ENCODE data around the gene HNRNPM. TPM values are rescaled to one million over a fixed set of nuclear protein-coding genes. Genes with fewer than 3 reads are reported as not detected.

Gene HNRNPM
- total RNA-seq, 4 donors from 2014 or later, result 60.4 to 103 (median 79.7) TPM

DNA sequence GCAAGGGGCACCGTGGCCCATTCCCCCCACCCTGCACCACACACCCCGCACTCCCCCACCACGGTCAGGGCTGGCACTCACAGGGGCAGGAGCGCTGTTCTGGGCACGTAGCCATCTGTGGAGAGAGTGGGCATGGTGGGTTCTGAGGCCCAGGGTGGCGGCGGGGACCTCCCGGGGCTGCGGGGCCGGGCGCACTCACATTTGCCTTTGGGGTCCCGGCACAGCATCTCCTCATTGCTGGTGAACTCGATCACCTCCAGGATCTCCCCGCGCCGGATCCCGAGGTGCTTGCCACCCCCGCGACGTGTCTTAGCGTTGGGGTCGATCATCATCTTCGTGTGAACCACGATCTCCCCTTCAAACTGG lies 45.6 kb downstream of the HNRNPM start:
- intact Hi-C loops (cut with DNase I; ENCODE audit: low total_unique reads), result no loop called here
- 67 to 71% methylated on average over 19 to 24 of the region's 24 CpGs for WGBS, 2 donors
- no peak for TF ChIP-seq POLR2A (IDR thresholded peaks at IDR 0.05)
- TF ChIP-seq, protein P1, sequence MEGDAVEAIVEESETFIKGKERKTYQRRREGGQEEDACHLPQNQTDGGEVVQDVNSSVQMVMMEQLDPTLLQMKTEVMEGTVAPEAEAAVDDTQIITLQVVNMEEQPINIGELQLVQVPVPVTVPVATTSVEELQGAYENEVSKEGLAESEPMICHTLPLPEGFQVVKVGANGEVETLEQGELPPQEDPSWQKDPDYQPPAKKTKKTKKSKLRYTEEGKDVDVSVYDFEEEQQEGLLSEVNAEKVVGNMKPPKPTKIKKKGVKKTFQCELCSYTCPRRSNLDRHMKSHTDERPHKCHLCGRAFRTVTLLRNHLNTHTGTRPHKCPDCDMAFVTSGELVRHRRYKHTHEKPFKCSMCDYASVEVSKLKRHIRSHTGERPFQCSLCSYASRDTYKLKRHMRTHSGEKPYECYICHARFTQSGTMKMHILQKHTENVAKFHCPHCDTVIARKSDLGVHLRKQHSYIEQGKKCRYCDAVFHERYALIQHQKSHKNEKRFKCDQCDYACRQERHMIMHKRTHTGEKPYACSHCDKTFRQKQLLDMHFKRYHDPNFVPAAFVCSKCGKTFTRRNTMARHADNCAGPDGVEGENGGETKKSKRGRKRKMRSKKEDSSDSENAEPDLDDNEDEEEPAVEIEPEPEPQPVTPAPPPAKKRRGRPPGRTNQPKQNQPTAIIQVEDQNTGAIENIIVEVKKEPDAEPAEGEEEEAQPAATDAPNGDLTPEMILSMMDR (IDR thresholded peaks at IDR 0.05), result no peak
- no peak overlapping the region for H3K4me3 ChIP-seq (ENCODE audit: low read depth, poor library complexity, severe bottlenecking)
- no peak for DNase-seq (ENCODE audit: low spot score in 2 of 2)

DNA sequence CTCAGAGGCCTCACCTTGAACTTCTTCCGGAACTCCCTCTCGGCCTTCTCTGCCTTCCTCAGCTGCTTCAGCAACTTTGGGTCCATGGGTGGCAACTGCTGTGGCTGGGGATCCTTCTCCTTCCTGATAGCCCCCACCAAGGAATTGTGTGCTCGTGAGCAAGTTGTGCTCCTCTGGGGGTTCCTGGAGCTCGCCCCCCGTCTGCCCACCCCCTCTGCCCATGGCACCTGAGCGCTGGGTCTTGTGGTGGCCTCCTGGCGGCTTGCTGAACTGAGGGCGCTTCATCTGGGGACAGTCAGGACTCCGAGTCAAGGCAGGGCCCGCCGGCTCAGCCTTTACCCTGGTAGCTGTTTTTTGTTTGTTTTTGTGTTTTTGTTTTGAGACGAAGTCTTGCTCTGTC lies 46.1 kb downstream of the HNRNPM start:
- intact Hi-C loops (cut with DNase I; ENCODE audit: low total_unique reads), result no loop called here
- 85 to 86% methylated on average over 12 of the region's 12 CpGs for WGBS, 2 donors
- no peak overlapping the region for H3K4me3 ChIP-seq (ENCODE audit: low read depth, poor library complexity, severe bottlenecking)
- no peak for DNase-seq (ENCODE audit: low spot score in 2 of 2)
- TF ChIP-seq, protein P1 (IDR thresholded peaks at IDR 0.05), result no peak
- TF ChIP-seq POLR2A (IDR thresholded peaks at IDR 0.05), result no peak

DNA sequence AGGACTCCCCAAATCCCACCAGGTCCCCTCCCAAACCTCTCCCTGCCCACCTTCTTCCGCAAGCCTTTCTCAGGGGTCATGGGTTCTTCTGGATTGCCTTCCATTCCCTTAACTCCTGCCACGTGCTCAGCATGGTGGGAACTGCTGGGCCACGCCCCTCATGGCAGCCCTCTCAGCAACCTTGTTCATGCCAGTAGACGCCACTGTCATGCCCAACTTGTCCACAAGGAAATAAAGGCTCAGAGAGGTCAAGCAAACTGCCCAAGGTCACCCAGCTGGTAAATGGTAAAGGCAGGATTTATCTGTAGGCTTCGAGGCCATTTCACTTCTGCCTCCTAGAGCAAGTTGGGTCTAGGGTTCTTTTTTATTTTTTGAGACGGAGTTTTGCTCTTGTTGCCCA lies 46.8 kb downstream of the HNRNPM start:
- intact Hi-C loops (cut with DNase I; ENCODE audit: low total_unique reads), result no loop called here
- no peak overlapping the region for H3K4me3 ChIP-seq (ENCODE audit: low read depth, poor library complexity, severe bottlenecking)
- WGBS, 2 donors, result 84 to 86% methylated on average over 6 of the region's 6 CpGs
- no peak for DNase-seq (ENCODE audit: low spot score in 2 of 2)
- TF ChIP-seq POLR2A (IDR thresholded peaks at IDR 0.05), result no peak
- TF ChIP-seq, protein P1 (IDR thresholded peaks at IDR 0.05), result no peak

DNA sequence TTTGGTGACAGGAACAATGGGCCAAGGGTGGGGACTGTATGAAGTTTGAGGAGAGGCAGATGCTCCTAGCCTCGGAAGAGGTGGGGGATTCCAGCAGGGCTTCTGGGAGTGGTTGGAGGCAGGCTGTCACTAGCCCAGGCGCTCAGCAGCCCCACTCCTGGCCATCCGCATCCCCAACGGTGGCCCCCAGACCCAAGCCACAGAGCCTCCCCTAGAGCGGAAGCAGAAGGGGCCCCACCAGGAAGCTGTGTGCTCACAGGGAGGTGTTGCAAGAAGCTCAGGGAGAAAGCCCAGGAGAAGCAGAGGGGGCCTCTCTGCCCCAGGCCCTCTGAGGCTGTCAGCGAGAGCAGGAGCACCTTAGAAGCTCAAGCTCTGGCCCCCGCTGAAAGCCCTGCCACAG lies 49.4 kb downstream of the HNRNPM start:
- no peak for DNase-seq (ENCODE audit: low spot score in 2 of 2)
- 38 to 44% methylated on average over 5 to 7 of the region's 7 CpGs for WGBS, 2 donors
- TF ChIP-seq, protein P1 (IDR thresholded peaks at IDR 0.05), result no peak
- no peak for TF ChIP-seq POLR2A (IDR thresholded peaks at IDR 0.05)

DNA sequence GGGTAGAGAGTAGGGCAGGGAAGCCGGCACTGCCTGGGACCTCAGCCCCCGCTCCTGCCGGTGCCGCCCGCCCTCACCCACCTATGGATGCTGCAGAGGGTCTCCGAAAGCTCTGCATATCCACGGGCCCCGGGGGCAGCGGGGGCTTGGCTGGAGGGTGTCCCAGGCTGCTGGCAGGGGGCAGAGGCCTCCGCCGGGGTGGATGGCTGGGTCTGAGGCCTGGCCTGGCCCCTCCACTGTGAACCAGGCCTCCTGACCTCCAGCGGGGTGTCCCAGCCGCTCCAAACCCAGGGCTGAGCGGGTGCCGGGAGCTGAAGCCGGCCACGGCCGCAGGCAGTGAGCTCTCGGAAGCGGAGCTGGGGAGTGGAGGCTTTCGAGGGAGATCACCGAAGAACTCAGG lies 53.5 kb downstream of the HNRNPM start:
- WGBS, 2 donors, result 96 to 97% methylated on average over 16 to 20 of the region's 22 CpGs
- TF ChIP-seq, protein P1 (IDR thresholded peaks at IDR 0.05), result no peak
- no peak for TF ChIP-seq POLR2A (IDR thresholded peaks at IDR 0.05)
- no peak overlapping the region for H3K4me3 ChIP-seq (ENCODE audit: low read depth, poor library complexity, severe bottlenecking)
- DNase-seq (ENCODE audit: low spot score in 2 of 2), result no peak
- intact Hi-C loops (cut with DNase I; ENCODE audit: low total_unique reads), result no loop called here

More for the DNA sequence above, 49.4 kb downstream of the HNRNPM start:
- intact Hi-C loops (cut with DNase I; ENCODE audit: low total_unique reads), result no loop called here
- H3K4me3 ChIP-seq (ENCODE audit: low read depth, poor library complexity, severe bottlenecking), result no peak overlapping the region

DNA sequence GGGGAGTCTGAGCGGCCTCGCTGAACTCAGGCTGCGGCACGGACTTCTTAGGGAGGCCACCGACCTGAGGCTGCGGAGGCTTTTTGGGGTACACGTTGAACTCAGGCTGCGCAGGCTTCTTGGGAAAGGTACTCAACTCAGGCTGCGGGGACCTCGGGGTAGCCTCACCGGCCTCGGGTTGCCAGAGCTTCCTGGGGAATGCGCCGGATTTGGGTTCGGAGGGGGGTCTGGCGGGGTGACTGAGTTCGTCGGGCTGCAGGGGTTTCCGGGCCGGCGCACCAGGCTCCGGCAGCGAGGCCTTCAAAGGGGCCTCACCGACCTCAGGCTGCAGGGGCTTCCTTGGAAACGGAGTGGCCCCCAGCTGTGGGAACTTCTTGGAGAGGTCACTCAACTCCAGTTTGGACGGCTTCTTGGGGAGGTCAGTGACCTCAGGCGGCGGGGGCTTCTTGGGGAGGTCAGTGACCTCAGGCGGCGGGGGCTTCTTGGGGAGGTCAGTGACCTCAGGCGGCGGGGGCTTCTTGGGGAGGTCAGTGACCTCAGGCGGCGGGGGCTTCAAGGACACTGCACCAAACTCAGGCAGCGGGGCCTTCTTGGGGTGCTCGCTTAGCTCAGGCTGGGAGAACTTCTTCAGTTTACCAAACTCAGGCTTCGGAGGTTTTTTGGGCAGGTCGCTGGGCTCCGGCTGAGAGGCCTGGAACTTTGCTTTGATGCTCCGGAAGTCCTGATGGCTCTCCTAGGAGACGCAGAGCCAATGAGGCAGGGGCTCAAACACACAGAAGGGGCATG lies 54.5 kb downstream of the HNRNPM start:
- intact Hi-C loops (cut with DNase I; ENCODE audit: low total_unique reads), result no loop called here
- TF ChIP-seq, protein P1 (IDR thresholded peaks at IDR 0.05), result no peak
- TF ChIP-seq POLR2A (IDR thresholded peaks at IDR 0.05), result no peak
- no peak overlapping the region for H3K4me3 ChIP-seq (ENCODE audit: low read depth, poor library complexity, severe bottlenecking)
- WGBS, 2 donors, result 87 to 94% methylated on average over 38 to 41 of the region's 41 CpGs
- no peak for DNase-seq (ENCODE audit: low spot score in 2 of 2)
